ENCODE data around the gene INO80. TPM values are rescaled to one million over a fixed set of nuclear protein-coding genes. Genes with fewer than 3 reads are reported as not detected.
"Not testable (repeated sequence)": the region's sequence is repeated elsewhere in the genome, so short reads cannot be mapped to it uniquely, and the experiment has no call there.

The INO80 gene
- total RNA-seq, 2 experiments from 2014 or later, result 14.0 to 16.8 TPM

DNA sequence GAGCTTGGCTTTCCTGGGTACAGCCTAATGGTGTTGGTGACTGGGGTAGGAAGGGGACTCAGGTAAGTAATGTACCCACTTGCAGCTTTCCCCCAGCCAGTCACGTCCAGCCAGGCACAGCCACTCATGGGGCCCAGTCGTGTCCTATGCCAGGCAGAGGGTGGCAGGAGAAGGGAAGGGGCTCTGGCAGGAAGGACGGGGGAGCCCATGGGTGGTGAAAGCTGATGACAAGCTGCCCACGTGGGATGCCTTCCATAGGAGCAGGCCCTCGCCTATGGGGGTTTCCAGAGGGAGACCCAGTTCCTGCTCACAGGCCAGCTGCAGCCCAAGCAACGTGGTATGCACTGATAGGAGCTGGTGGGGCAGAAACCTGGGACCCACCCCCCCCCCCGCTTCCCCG, 152.1 kb downstream of the INO80 start:
- Mint-ChIP-seq H3K36me3 (ENCODE audit: low read depth) (no peaks in the 10 kb centered on the region), H3K27me3 (ENCODE audit: low read depth) (no peaks in the 10 kb centered on the region), H3K27ac (no peak overlapping the region), H3K4me3 (no peak overlapping the region), H3K4me1 (ENCODE audit: low read depth) (no peaks in the 10 kb centered on the region), H3K9me3 (no peaks in the 10 kb centered on the region)
- CTCF ChIA-PET, result interaction anchor here (0.8 to 1.8 kb wide), 2 partner anchors 12 to 60 kb away, joined by 3 to 6 read pairs; no protein-coding TSS in a partner anchor
- DNase-seq, result no peak
- intact Hi-C loops (cut with micrococcal nuclease), result no loop called here

DNA sequence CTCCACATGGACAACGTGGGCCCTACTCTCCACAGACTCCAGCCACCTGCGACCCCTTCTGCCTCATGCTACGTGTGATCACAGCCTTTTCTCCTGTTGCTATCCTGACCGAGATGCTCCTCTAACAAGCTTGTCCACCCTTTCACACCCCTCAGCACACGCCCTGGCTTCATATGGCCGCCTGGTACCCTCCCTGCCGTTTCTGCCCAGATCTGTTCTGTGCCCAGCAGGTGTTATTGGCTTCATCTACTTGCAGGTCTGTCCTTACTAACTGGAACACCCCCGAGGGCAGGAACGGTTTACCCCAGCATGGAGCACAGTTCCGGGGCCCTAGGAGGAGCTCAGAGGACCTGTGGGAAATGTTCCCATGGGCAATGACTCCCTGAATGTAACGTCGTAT, 152.9 kb downstream of the INO80 start:
- DNase-seq, result no peak
- intact Hi-C loops (cut with micrococcal nuclease), result no loop called here
- Mint-ChIP-seq H3K4me1 (ENCODE audit: low read depth) (no peaks in the 10 kb centered on the region), H3K4me3 (no peak overlapping the region), H3K36me3 (ENCODE audit: low read depth) (no peaks in the 10 kb centered on the region), H3K27ac (no peak overlapping the region), H3K27me3 (ENCODE audit: low read depth) (no peaks in the 10 kb centered on the region), H3K9me3 (no peaks in the 10 kb centered on the region)
- CTCF ChIA-PET, result interaction anchor here (0.6 to 1.8 kb wide), 4 partner anchors 13 to 198 kb away, joined by 3 to 6 read pairs (median 4); no protein-coding TSS in a partner anchor

DNA sequence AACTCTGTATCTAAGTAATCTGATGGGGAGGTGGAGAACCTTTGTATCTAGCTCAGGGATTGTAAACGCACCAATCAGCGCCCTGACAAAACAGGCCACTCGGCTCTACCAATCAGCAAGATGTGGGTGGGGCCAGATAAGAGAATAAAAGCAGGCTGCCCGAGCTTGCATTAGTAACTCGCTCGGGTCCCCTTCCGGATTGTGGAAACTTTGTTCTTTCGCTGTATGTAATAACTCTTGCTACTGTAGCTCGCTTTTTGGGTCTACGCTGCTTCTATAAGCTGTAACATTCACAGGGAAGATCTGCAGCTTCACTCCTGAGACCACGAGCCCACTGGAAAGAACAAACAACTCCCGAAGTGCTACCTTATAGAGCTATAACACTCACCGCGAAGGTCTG, 153.8 kb downstream of the INO80 start:
- H3K4me1 Mint-ChIP-seq (ENCODE audit: low read depth); H3K27me3 Mint-ChIP-seq (ENCODE audit: low read depth); H3K27ac Mint-ChIP-seq; intact Hi-C loops (cut with micrococcal nuclease); DNase-seq; H3K4me3 Mint-ChIP-seq; H3K36me3 Mint-ChIP-seq (ENCODE audit: low read depth); H3K9me3 Mint-ChIP-seq: not testable (repeated sequence)
- CTCF ChIA-PET, result interaction anchor here (1.8 kb wide), 1 partner anchor 58 kb away, joined by 6 read pairs; no protein-coding TSS in a partner anchor

DNA sequence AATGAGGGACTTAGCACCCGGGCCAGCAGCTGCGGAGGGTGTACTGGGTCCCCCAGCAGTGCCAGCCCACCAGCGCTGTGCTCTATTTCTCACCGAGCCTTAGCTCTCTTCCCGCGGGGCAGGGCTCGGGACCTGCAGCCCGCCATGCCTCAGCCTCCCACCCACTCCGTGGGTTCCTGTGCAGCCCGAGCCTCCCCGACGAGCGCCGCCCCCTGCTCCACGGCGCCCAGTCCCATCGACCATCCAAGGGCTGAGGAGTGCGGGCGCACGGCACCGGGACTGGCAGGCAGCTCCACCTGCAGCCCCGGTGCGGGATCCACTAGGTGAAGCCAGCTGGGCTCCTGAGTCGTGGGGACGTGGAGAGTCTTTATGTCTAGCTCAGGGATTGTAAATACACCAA, 154.3 kb downstream of the INO80 start:
- DNase-seq; H3K27me3 Mint-ChIP-seq (ENCODE audit: low read depth); intact Hi-C loops (cut with micrococcal nuclease); H3K27ac Mint-ChIP-seq; H3K4me3 Mint-ChIP-seq; H3K36me3 Mint-ChIP-seq (ENCODE audit: low read depth); H3K9me3 Mint-ChIP-seq; H3K4me1 Mint-ChIP-seq (ENCODE audit: low read depth): not testable (repeated sequence)
- CTCF ChIA-PET, result interaction anchor here (1.2 kb wide), 1 partner anchor 21 kb away, joined by 4 read pairs; no protein-coding TSS in a partner anchor

DNA sequence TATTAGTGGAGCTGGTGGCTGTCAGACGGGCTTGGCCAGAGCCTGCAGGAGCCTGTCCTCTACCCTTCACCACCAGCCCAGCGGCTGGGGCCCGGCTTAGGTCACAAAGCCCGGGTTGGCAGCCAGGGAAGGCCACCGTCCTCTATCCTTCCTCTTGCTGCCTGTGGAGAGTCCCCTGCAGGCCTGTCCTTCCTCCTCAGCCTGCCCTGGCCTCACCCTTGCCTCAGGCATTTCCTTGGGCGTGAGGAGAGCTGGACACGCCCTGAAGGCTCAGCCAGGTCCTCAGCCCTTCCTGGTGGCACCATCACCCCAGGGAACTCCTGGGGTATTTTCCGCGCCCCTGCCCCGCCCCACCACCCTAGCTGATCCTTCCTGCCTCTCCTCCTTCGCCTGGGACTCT, 155.2 kb downstream of the INO80 start:
- CTCF ChIA-PET, result interaction anchor here (1.2 kb wide), 1 partner anchor 20 kb away, joined by 4 read pairs; no protein-coding TSS in a partner anchor
- DNase-seq, result no peak

DNA sequence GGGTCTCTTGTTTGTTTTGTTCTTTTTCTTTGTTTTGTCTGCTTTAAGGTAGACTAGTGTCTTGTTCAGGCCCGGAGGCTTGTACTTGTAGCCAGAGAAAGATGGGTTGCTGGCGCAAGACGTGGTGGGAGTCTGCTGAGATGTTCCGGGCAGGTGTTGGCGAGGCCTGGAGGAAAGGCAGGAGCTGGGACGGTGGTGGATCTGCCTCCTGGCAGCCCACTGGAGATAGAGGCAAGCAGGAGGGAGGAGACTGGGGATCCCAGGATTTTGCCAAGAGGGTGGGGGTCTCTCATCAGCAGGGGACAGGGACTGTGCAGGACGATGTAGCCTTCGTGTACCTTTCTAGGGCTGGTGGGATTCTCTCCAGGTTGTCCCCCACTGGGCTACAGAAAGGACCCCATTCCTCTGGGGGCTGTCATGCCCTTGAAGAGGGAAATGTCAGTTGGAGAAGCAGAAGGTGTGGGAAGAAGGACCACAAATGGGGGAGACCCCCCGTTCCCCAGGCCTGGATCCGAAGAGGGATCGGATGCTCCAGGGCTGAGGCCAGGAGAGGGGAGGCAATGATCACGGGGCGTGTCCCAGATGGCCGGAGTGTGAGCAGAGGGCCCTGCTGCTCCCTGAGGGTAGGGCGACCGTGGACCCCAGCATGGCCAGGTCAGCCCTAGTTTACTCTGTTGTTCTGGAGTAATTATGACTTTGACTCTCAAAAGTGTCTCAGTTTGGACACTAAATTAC, 155.8 kb downstream of the INO80 start:
- peaks cover 14% of the 10 kb centered on the region for H3K36me3 Mint-ChIP-seq (ENCODE audit: low read depth)
- no peaks in the 10 kb centered on the region for H3K27me3 Mint-ChIP-seq (ENCODE audit: low read depth)
- H3K4me1 Mint-ChIP-seq (ENCODE audit: low read depth), result peaks cover 13% of the 10 kb centered on the region
- DNase-seq, result no peak
- H3K9me3 Mint-ChIP-seq, result no peaks in the 10 kb centered on the region
- intact Hi-C loops (cut with micrococcal nuclease), result no loop called here
- CTCF ChIA-PET, result interaction anchor here (1.2 kb wide), 1 partner anchor 19 kb away, joined by 4 read pairs; no protein-coding TSS in a partner anchor
- no peak overlapping the region for H3K27ac Mint-ChIP-seq
- H3K4me3 Mint-ChIP-seq, result no peak overlapping the region

More for the DNA sequence above, 155.2 kb downstream of the INO80 start:
- Mint-ChIP-seq H3K27ac (no peak overlapping the region), H3K36me3 (ENCODE audit: low read depth) (peaks cover 9% of the 10 kb centered on the region), H3K4me1 (ENCODE audit: low read depth) (peaks cover 10% of the 10 kb centered on the region), H3K9me3 (no peaks in the 10 kb centered on the region), H3K27me3 (ENCODE audit: low read depth) (no peaks in the 10 kb centered on the region), H3K4me3 (no peak overlapping the region)
- intact Hi-C loops (cut with micrococcal nuclease), result no loop called here

DNA sequence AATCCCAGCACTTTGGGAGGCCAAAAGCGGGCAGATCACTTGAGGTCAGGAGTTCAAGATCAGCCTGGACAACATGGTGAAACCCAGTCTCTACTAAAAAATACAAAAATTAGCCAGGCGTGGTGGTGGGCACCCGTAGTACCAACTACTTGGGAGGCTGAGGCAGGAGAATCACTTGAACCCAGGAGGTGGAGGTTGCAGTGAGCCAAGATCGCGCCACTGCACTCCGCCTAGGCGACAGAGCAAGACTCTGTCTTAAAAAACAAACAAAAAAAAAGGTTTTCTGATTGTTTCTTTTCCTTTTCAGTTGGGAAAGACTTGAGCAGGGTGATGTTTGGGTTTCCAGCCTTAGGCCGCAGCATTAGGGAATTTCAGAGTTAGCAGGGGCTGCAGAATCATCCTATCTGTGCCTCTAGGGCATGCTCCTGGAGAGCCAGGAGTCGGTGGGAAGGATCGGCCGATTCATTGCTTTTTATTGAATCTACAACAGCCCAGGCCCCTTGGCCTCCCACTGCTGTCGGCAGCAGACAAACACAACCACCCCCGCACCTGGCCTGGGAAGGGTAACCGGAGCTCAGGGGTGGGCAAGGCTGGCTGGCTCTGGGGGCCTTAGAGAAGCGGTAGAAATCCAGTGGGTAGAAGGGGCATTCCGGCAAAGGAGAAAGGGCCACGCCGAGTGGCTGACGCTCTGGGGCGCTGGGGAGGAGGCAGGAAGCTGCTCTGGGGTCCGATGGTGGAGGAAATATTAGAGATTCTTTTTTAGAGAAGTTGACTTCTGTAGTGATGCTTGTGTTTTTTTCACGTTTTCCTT, 156.5 kb downstream of the INO80 start:
- H3K4me3 Mint-ChIP-seq, result no peak overlapping the region
- no peak for DNase-seq
- intact Hi-C loops (cut with micrococcal nuclease), result no loop called here
- no peak overlapping the region for H3K27ac Mint-ChIP-seq
- peaks cover 21% of the 10 kb centered on the region for H3K4me1 Mint-ChIP-seq (ENCODE audit: low read depth)
- peaks cover 20% of the 10 kb centered on the region for H3K36me3 Mint-ChIP-seq (ENCODE audit: low read depth)
- CTCF ChIA-PET, result interaction anchor here (0.6 to 2.3 kb wide), 2 partner anchors 56 kb away, joined by 5 to 8 read pairs; no protein-coding TSS in a partner anchor
- no peaks in the 10 kb centered on the region for H3K9me3 Mint-ChIP-seq
- H3K27me3 Mint-ChIP-seq (ENCODE audit: low read depth), result no peaks in the 10 kb centered on the region

DNA sequence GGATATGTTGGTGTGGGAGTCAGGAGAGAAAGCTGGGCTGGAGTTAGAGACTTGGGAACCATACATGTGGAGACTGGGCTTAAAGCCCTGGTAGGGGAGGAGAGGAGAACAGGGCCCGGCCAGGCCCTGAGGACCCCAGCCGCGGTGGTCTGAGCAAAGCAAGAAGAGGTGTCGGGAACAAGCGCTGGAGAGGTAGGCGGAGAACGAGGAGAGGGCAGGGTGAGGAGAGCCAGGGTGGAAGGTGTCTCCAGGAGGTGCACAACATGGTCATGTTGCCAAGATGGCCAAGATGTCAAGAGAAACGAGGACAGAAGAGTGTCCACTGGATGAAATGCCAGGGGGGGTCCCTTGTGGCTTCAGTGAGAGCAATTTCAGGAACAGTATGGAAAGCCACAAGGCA, 157.4 kb downstream of the INO80 start:
- Mint-ChIP-seq H3K9me3 (no peaks in the 10 kb centered on the region), H3K27me3 (ENCODE audit: low read depth) (no peaks in the 10 kb centered on the region), H3K27ac (no peak overlapping the region), H3K36me3 (ENCODE audit: low read depth) (peaks cover 29% of the 10 kb centered on the region), H3K4me3 (no peak overlapping the region), H3K4me1 (ENCODE audit: low read depth) (peaks cover 28% of the 10 kb centered on the region)
- no peak for DNase-seq
- CTCF ChIA-PET, result interaction anchor here (0.6 to 2.3 kb wide), 3 partner anchors 55 to 228 kb away, joined by 5 to 8 read pairs (median 5); no protein-coding TSS in a partner anchor
- intact Hi-C loops (cut with micrococcal nuclease), result no loop called here

DNA sequence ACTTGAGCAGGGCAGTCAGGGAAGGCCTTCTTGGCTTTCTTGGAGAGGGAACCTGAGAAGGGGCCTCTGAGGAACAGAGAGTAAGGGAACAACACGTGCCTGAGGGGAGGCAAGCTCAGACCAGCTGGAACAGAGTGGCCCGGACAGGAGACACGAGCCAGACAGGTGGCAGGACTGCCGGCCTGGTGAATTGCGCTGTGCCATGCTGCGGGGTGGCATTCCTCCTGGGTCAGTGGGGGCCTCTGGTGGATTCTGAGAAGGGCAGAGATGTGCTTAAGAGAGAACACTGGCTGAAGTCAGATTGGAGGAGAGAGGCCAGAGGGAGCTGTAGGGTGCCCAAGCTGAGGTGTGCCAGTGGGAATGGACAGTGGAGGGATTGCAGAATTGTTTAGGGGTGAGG, 157.9 kb downstream of the INO80 start:
- Mint-ChIP-seq H3K27ac (no peak overlapping the region), H3K9me3 (no peaks in the 10 kb centered on the region), H3K4me1 (ENCODE audit: low read depth) (peaks cover 30% of the 10 kb centered on the region), H3K4me3 (no peak overlapping the region), H3K36me3 (ENCODE audit: low read depth) (peaks cover 31% of the 10 kb centered on the region), H3K27me3 (ENCODE audit: low read depth) (no peaks in the 10 kb centered on the region)
- no peak for DNase-seq
- intact Hi-C loops (cut with micrococcal nuclease), result no loop called here
- CTCF ChIA-PET, result interaction anchor here (0.6 to 2.3 kb wide), 2 partner anchors 54 to 228 kb away, joined by 5 read pairs; no protein-coding TSS in a partner anchor

DNA sequence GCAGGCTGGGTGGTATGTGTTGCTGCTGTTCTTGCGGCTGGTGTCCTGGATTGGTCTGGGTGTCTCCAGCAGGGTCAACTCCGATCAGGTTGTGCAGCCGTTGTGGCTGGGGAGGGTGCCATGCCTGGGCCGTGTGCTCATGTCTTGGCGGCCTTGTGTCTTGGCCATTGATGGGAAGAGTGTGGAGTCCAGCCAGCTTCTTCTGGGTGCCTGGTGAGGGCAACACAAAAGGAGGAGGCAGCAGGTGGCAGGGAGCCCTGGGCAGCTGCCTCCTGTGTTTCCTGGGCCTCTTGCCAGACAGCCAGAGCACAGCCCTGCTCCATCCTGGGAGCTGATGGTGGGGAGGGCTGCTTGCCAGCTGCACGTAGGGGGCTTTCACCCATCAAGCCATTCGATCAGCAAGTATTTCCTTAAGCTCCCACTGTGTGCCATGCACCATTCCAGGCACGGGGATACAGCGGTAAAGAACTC, 158.5 kb downstream of the INO80 start:
- no peaks in the 10 kb centered on the region for H3K9me3 Mint-ChIP-seq
- H3K27me3 Mint-ChIP-seq (ENCODE audit: low read depth), result no peaks in the 10 kb centered on the region
- H3K4me1 Mint-ChIP-seq (ENCODE audit: low read depth), result peaks cover 30% of the 10 kb centered on the region
- peaks cover 32% of the 10 kb centered on the region for H3K36me3 Mint-ChIP-seq (ENCODE audit: low read depth)
- no peak for DNase-seq
- intact Hi-C loops (cut with micrococcal nuclease), result no loop called here
- no peak overlapping the region for H3K4me3 Mint-ChIP-seq
- no peak overlapping the region for H3K27ac Mint-ChIP-seq
- CTCF ChIA-PET, result interaction anchor here (2.3 kb wide), 1 partner anchor 54 kb away, joined by 5 read pairs; no protein-coding TSS in a partner anchor

DNA sequence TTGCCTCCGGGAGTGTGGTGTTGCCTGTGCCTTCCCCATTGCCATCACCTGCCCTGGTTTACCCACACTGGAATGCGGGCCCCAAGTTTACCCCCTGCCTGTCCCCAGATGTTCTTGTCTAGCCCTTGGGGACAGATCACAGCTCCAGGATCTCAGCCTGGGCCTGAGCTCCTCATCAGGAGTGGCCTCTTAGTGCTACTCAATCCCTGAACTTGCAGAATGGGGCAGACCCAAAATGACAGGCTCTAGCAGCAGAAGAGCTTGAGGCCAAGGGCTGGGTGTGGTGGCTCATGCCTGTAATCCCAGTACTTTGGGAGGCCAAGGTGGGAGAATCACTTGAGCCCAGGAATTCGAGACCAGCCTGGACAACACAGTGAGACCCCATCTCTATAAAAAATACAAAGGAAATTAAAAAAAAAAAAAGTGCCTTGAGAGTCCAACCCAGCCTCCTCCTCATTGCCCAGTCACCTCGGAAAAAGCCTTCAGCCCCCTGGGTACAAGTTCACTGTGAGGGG, 159.0 kb downstream of the INO80 start:
- intact Hi-C loops (cut with micrococcal nuclease), result no loop called here
- no peaks in the 10 kb centered on the region for H3K27me3 Mint-ChIP-seq (ENCODE audit: low read depth)
- H3K4me1 Mint-ChIP-seq (ENCODE audit: low read depth), result peaks cover 30% of the 10 kb centered on the region
- H3K36me3 Mint-ChIP-seq (ENCODE audit: low read depth), result peaks cover 32% of the 10 kb centered on the region
- no peak overlapping the region for H3K4me3 Mint-ChIP-seq
- H3K9me3 Mint-ChIP-seq, result no peaks in the 10 kb centered on the region
- H3K27ac Mint-ChIP-seq, result no peak overlapping the region
- CTCF ChIA-PET, result interaction anchor here (0.9 to 2.3 kb wide), 3 partner anchors 16 to 229 kb away, joined by 3 to 5 read pairs (median 4); no protein-coding TSS in a partner anchor
- DNase-seq, result no peak

DNA sequence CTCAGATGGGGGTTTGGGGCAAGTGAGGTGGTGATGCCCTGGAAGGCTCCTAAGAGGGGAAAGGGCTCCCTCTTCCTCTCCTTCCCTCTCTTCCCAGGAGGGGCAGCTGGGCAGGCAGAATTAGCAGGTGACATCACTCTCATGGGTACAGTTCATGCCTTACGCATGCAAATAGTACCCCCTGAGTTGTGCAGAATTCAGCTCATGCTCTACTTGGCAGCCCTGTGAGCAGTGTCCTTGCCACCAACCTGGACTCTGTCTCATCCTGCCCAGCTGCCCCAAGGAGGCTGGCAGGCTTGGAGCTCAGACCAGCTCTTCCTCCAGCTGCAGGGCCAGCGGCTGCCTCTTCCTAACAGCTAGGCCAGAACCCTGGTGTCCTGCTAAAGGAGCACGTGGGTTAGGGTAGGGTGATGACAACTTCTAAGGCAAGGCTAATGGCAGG, 159.5 kb downstream of the INO80 start:
- H3K27ac Mint-ChIP-seq, result no peak overlapping the region
- intact Hi-C loops (cut with micrococcal nuclease), result no loop called here
- CTCF ChIA-PET, result interaction anchor here (0.9 to 1.1 kb wide), 2 partner anchors 15 to 229 kb away, joined by 3 to 4 read pairs; no protein-coding TSS in a partner anchor

More for the DNA sequence above, 159.5 kb downstream of the INO80 start:
- Mint-ChIP-seq H3K4me3 (peak overlapping the region; percentile 19), H3K4me1 (ENCODE audit: low read depth) (peaks cover 34% of the 10 kb centered on the region), H3K9me3 (no peaks in the 10 kb centered on the region), H3K36me3 (ENCODE audit: low read depth) (peaks cover 32% of the 10 kb centered on the region), H3K27me3 (ENCODE audit: low read depth) (no peaks in the 10 kb centered on the region)
- DNase-seq, result no peak
